Measurements from ENCODE around the gene KCNE3.

GRCh38 chr11:74434528-74434927 lies 32.8 kb downstream of the KCNE3 start:
- TF ChIP-seq CTCF (IDR thresholded peaks at IDR 0.05) (no peak), EP300 (IDR thresholded peaks at IDR 0.05) (no peak), POLR2A (IDR thresholded peaks at IDR 0.05) (no peak)
